HG02759 (cell line): ENCODE measurements around the gene XYLT1.
A peak's percentile ranks its signal among the peaks of the same experiment; 100 is the strongest.

Experiments used
- ATAC-seq: cut with Tn5 transposase; IDR thresholded peaks from one replicate; pipeline ENCODE4 v1.9.1; 2021; ENCODE audit warnings: mild to moderate bottlenecking, moderate library complexity; ENCODE audit not compliant: unreplicated experiment

The XYLT1 gene

GRCh38 chr16:17379121-17379571 lies 91.6 kb downstream of the XYLT1 start:
- no peak for ATAC-seq

- ATAC-seq, result no peak
Measured at GRCh38 chr16:17377360-17378324, 93.1 kb downstream of the XYLT1 start.

GRCh38 chr16:17375461-17376304 lies 95.1 kb downstream of the XYLT1 start:
- ATAC-seq, result no peak

- ATAC-seq, result no peak
Measured at GRCh38 chr16:17374668-17375255, 96.0 kb downstream of the XYLT1 start.

- ATAC-seq, result no peak
Measured at GRCh38 chr16:17373533-17373932, 97.2 kb downstream of the XYLT1 start.

- ATAC-seq, result no peak
Measured at GRCh38 chr16:17372386-17372785, 98.4 kb downstream of the XYLT1 start.

GRCh38 chr16:17371299-17371698 lies 99.5 kb downstream of the XYLT1 start:
- no peak for ATAC-seq

- no peak for ATAC-seq
Measured at GRCh38 chr16:17370731-17371285, 100.0 kb downstream of the XYLT1 start.

GRCh38 chr16:17370223-17370707 lies 100.5 kb downstream of the XYLT1 start:
- ATAC-seq, result no peak

- peak; percentile 56 for ATAC-seq
Measured at GRCh38 chr16:17369421-17370222, 101.1 kb downstream of the XYLT1 start.

- ATAC-seq, result no peak
Measured at GRCh38 chr16:17368951-17369350, 101.8 kb downstream of the XYLT1 start.

GRCh38 chr16:17368446-17368845 lies 102.3 kb downstream of the XYLT1 start:
- no peak for ATAC-seq

GRCh38 chr16:17367923-17368322 lies 102.8 kb downstream of the XYLT1 start:
- no peak for ATAC-seq

- ATAC-seq, result no peak
Measured at GRCh38 chr16:17367036-17367435, 103.7 kb downstream of the XYLT1 start.

- ATAC-seq, result no peak
Measured at GRCh38 chr16:17366299-17366961, 104.3 kb downstream of the XYLT1 start.

- no peak for ATAC-seq
Measured at GRCh38 chr16:17365591-17366298, 105.0 kb downstream of the XYLT1 start.

GRCh38 chr16:17365211-17365541 lies 105.6 kb downstream of the XYLT1 start:
- ATAC-seq, result no peak

- no peak for ATAC-seq
Measured at GRCh38 chr16:17364319-17365210, 106.2 kb downstream of the XYLT1 start.
